Activated CD4-positive, CD25-positive, alpha-beta regulatory T cell treated with anti-CD3 and anti-CD28 coated beads, Interleukin-2, amount 50 U/mL, for 72 hours (primary cell): Measurements from ENCODE around the gene PHKB.
"Not testable (repeated sequence)": the region's sequence is repeated elsewhere in the genome, so short reads cannot be mapped to it uniquely, and the experiment has no call there.

Source experiments
- DNase-seq: peaks from one replicate; pipeline ENCODE4 v3.0.0; 2021

Gene PHKB

DNA sequence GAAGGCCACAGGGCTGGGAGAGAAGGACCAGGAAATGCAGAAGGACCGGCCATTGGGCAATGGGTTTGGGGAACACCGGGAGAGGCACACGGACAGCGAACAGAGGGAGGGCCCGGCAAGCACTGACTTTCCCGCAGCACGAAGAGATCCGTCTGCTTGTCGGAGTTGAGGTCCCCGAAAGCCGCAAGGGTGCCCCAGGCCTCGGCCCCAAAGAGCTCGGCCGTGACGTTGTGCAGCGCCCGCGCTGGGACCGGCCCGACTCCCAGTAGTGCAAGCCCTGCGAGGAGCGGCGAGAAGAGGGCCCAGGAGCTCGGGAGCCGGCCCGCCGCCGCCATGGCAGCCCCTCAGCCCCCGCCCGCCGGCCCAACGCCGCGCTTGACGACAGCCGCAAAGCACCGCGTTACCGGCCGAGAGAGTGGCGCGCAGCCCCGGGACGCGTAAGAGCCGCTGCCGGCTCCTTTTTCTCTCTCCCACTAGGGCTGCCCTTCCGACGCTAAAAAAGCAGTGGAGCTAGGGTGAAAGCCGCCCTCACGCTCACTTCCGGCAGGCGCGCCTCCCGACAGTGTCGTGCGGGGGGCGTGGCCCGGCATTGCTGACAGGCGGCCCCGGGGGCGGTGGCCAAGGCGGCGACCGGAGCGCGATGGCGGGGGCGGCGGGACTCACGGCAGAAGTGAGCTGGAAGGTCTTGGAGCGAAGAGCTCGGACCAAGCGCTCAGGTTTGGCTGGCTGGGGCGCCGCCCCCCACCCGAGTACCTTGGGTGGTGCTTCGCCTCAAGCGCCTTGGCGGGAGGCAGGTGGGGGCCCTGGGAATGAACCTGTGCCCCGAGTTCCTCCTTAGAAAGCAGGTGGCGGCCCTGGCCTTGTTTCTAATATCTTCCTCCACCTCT lies at the start of gene PHKB, which contains the start of gene ITFG1:
TSS of gene PHKB (plus strand) at position 621 of the 887 bp plus-strand sequence. CDS start at position 641, 20 bp downstream.
TSS of gene ITFG1 (minus strand) at position 353 of the 887 bp plus-strand sequence. CDS start at position 335, 18 bp downstream.
- DNase-seq, result peak; percentile 96

DNA sequence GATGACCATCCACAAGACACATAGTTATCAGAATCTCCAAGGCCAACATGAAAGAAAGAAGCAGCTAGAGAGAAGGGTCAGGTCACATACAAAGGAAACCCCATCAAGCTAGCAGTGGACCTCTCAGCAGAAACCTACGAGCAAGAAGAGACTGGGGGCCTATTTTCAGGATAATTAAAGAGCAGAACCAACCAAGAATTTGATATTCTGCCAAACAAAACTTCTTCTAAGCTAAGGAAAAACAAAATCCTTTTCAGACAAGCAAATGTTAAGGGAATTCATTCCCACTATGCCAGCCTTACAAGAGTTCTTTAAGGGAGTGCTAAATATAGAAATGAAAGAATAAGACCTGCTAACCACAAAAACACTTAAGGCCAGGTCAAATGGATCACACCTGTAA lies 48.1 kb upstream of the PHKB start:
- DNase-seq, result no peak

DNA sequence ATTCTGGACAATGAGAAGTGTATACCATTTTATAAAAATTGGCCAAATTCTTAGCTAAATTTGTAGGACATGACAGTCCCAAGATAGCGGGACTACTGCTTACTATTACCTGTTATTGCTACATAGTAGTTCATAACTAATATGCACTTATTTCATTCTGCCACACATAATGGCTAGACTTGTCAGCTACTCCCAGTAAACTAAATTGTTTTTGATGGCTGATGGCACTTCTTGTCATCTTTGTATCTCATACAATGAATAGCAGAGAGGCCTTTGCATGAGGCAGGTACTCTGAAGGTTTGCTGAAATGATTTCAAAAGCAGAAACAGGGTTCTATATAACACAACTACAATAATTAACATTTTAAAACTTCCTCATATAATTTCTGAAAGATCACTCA lies 44.3 kb upstream of the PHKB start:
- DNase-seq, result no peak

DNA sequence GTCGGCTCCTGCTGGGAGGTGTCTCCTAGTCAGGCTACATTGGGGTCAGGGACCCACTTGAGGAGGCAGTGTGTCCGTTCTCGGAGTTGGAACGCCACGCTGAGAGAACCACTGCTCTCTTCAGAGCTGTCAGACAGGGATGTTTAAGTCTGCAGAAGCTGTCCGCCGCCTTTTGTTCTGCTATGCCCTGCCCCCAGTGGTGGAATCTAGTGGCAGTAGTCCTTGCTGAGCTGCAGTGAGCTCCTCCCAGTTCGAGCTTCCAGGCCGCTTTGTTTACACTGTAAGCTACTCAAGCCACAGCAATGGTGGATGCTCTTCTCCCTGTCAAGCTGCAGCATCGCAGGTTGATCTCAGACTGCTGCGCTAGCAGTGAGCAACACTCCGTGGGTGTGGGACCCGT lies 36.3 kb upstream of the PHKB start:
- no peak for DNase-seq

DNA sequence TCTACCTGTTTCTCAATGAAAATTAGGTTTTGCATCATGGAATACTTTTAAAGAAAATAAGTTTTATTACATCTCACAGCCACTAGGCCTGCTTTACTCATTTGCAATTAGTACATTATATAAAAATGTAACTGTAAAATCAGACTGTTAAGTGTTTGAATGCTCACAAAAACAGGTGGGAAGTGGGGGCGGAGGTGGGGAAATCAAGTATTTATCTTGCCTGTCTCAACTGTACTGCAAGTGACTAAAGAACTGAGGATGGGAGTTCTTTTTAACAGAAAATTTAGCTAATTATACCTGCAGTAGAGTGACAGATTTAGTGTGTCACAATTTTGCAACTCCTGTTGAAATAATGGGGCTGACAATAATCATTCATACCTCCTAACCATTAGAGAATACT lies 34.3 kb upstream of the PHKB start:
- no peak for DNase-seq

DNA sequence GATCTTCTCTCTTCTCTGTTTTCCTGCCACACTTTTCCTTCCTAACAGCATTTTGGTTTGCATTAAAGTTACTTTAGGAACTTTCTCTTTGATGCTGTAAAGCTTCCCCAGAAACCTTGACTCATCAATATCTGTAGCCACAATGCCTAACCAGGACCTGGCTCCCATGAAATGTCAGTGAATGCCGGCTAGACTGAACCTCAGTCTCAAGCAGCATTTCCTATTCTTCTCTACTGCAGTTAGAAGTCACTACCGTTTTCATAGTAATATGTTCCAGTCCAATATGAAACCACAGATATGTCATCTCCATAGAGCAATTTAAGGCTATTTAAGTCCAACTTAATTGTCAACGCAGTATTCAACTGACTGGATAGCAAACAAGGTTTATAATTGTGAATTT lies 29.2 kb upstream of the PHKB start:
- no peak for DNase-seq

DNA sequence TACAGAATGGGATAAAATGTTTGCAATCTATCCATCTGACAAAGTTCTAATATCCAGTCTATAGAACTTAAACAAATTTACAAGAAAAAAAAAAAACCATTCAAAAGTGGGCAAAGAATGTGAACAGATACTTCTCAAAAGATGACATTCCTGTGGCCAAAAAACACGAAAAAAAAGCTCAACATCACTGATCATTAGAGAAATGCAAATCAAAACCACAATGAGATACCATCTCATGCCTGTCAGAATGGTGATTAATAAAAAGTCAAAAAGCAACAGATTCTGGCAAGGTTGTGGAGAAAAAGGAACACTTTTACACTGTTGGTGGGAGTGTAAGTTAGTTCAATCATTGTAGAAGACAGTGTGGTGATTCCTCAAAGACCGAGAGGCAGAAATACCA lies 26.9 kb upstream of the PHKB start:
- not testable (repeated sequence) for DNase-seq

DNA sequence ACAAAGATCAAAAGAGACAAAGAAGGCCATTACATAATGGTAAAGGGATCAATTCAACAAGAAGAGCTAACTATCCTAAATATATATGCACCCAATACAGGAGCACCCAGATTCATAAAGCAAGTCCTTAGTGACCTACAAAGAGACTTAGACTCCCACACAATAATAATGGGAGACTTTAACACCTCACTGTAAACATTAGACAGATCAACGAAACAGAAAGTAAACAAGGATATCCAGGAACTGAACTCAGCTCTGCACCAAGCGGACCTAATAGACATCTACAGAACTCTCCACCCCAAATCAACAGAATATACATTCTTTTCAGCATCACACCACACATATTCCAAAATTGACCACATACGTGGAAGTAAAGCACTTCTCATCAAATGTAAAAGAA lies 21.1 kb upstream of the PHKB start:
- DNase-seq, result not testable (repeated sequence)

DNA sequence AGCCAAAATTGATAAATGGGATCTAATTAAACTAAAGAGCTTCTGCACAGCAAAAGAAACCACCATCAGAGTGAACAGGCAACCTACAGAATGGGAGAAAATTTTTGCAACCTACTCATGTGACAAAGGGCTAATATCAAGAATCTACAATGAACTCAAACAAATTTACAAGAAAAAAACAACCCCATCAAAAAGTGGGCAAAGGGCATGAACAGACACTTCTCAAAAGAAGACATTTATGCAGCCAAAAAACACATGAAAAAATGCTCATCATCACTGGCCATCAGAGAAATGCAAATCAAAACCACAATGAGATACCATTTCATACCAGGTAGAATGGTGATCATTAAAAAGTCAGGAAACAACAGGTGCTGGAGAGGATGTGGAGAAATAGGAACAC lies 18.2 kb upstream of the PHKB start:
- DNase-seq, result not testable (repeated sequence)

DNA sequence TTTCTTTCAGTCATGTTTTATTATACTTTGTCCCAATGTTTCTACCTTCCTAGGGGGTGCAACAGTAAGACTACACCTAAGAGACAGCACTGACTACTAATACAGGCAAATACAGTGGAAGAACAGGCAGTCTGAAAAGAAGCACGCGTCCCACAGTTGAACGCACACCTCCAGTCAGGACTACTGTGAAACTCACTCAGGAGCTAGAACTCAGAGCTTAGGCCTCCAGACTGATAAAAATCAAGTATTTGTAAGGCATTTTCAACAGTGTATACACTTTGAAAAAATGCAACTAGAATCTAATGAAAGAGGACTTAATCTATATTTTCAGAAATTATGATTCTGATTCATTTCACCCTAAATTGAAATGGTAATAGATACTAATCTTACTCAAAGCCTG lies 14.7 kb upstream of the PHKB start:
- DNase-seq, result no peak

DNA sequence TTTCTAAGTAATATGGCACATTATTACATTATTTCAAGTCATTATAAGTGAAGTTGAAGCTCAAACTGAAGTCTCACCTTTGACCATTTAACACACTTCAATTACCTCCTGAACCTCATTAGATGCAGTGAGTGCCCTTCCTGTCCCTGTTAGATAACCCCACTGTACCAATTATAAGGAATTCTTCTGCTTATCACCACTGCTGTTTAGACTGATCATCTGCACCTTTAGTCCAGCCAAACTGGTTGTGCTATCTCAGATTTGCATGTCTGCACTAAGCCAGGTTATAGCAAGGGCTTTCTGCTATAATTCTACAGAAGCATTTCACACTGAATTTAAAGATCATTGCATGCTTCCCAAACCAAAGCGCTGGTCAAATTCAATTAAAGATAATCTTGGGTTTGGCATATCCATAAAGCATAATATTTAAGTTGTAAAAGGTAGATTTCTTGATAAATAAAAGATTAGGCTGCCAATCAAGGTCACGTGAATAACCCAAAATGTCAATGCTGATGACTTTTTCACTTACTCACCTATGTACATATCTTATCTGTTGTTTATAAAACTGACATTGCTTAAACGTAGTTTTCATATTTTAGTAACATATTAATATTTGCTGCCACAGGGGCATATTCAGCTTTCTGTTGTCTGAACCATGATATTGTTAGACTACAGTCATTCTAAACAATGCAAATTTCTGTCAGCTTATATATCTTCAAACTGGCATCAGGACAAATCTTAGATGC lies 12.1 kb upstream of the PHKB start:
- no peak for DNase-seq

DNA sequence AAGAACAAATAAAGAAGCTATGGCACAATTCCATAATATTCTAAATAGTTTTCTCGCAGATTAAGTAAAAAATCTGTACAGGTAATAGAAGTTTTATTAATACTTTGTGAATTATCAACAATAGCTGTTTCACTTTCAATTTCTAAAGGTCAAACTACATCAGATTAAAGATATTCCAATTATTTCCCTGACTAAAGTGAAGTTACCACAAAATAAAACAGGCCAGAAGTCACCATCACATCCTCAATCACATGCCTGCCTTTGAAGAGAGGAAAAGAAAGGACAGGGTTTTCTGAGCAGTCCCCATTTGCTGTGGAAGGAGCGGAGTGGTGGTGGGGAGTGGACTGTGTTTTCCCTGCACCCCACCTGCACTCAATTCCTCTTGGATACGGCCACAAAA lies 11.3 kb upstream of the PHKB start:
- no peak for DNase-seq

DNA sequence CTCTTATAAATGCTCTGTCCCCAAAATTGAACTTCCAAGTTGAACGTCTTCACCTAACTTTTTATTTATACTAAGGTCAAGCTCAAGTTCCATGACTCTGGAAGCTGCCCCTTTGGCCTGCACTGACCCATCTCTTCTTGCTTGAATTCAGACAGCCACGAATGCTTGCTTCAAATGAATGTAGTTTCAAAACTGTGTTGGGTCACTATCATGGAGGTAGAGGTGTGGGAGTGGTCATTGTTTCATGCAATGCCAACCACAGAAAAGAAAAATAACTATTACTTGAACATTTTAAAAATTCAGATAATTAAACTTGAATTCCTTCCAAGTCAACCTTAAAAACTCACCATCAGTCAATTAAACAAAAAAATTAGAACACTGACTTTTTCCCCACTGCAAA lies 2.8 kb upstream of the PHKB start:
- no peak for DNase-seq

DNA sequence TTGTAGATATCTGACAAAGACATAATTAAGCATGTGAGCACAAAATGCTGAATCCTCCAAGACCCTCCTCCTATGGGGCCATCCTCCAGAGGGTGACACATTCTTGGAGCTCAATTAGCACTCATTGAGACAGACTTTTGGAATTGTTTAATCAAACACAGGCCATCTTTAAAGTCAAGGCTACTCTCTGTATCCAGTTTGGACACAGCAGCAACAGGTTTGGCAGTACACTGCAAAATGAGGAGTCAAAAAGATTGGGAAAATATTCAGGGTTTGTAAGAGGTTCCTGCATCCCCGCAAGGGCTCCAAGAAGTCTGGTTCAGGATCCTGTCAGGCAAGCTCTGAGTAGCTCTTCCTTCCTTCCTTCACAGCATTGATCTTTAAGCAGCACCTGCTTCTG lies 1.5 kb upstream of the PHKB start:
- DNase-seq, result no peak

DNA sequence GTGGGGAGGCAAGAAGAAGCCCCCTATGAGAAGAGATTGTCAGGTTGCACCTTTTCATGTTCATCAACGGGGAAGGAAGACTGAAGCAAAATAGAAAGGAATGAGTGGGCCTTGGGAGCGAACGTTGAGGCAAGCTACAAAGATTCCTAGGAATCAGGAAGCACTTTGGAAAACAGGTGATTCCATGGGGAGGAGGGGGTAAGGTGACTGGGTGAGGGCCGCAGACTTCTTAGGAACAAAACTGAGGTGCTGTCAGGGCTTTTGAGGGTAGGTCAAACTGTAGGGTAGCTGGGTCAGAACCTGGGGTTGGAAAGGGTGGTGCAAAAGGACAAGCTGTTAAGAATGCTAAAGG lies 796 bp upstream of the PHKB start:
- no peak for DNase-seq

DNA sequence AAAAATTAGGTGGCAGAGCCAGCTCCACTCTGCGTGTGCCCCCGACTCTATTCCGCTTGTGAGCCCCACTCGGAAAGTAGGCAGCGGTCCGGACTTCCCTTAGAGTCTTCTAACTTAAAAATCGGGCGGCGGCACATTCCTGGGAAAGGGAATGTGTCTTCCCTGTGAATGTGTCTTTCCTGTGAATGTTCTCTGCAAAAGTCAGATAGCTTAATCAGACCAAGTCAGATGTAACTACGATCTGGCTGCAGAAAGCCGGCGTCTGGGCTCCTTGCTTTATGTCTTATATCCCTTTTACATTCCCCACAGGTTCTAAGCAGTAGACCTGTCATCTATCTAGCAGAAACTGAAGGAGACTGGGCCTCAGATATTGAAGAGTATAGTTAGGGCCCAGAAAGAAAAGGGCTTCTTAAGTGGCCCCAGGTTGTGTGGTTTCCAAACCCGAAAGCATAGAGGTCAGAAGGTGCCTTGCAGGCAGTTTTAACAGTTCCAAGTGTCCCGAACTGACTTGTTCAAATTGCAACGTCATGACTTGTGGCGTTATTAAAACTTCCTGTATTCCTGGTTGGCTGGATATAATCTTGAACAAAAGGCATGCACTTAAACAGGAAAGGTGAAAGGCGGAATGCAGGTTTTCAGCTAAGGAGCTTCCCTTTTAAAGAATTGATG lies 601 bp downstream of the PHKB start:
- DNase-seq, result no peak

DNA sequence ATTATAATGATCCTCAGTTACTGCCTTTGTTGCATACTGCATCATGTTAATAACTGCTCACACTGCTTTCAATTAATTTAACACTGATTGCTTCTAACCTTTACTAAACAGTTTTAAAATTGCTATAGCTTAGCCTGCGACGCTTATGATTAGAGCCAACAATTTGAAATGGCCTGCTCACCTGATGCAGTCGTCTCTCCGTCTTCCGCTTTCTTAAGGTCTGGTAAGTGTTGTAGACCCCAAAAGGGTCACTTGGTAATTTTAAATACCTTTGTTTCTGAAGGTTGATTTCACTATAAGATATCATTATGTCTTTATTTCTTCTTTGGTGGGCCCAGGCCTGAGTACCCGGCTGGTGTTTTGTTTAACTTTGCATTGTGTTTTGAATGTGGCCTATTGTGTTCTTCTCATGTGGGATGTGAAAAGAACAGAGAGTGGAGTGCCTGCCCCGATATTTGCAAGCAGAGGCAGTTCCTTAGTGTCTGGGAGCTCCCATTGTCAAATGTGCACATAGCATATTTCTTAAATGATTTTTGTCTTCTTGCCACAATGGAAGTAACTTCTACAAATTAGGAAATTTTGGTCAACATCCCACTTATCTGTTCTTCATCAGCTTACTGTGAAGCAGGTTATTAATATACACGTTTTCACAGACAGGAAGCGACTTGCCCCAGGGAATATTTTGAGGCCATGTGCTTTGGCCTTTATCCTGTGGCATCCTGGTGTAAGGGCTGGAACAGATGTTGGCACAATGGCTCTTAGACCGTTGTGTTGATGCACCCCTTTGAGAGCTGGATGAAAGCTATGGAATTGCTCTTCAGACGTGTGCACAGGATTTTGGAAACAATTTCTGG lies 2.9 kb downstream of the PHKB start:
- no peak for DNase-seq

DNA sequence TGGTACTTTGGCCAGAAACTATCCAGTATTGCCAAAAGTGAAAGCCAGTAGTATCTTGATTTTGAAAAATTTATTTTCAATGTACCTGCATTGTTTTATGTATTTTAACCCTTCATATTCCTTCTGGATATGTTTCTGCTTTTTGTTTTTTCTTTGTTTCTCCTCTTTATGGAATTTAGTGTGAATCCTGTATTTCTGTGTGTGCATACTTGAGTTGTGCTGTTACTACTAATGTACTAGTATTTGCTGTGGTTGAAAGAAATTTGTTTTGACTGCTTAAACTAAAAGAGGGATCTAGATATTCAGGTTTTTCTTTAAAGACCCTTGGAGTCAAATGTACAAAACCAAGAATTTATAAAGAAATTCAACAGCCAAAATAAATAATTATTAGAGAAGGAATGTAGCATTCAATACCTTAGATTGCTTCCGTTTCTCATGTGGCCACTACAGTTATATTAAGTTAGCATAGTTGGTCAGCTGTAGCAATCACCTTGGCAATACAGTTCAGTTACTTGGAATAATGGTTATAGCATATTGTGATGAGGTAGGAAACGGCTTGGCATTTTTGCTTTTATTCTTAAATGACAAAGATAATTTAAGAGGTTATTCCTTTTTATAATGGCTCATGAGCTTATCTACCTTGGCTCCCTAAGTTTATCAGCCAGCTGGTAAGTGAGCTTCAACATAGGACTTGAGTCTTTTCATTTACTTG lies 4.9 kb downstream of the PHKB start:
- DNase-seq, result no peak

DNA sequence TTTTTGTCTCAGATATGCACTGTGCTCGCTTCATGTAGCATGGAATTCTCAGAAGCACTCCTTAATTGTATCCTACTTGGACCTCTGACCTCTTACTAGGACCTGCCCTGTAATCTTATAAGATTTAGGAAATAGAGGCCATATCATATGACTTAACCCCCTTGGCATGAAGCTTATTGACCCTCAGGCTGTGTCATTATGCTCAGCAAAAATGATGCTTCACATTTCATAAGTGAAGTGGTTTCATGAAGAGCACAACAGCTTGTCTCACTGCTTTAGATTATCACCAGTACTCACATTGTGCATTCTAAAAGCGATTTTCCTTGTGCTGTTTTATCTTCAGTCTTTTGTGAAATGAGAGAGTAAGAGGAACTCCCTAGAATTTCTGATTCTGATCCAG lies 6.4 kb downstream of the PHKB start:
- DNase-seq, result no peak

DNA sequence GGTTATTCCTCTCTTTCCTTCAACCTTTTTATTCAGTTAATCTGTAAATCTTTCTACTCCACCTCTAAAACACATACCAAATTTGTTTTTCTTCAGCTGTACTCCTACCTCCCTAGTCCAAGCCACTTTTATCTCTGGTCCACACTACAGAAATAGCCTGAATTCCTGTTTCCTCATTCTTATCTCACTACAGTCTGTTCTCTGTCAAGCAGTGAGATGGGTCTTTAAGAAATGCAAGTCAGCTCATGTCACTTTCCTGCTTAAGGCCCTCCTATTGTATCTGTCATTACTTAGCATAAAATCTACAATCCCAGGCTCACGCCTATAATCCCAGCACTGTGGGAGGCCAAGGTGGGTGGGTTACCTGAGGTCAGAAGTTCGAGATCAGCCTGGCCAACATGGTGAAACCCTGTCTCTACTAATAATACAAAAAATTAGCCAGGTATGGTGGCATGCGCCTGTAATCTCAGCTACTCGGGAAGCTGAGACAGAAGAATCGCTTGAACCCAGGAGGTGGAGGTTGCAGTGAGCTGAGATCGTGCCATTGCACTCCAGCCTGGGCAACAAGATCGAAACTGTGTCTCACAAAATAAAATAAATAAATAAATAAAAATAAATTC lies 7.0 kb downstream of the PHKB start:
- DNase-seq, result not testable (repeated sequence)

DNA sequence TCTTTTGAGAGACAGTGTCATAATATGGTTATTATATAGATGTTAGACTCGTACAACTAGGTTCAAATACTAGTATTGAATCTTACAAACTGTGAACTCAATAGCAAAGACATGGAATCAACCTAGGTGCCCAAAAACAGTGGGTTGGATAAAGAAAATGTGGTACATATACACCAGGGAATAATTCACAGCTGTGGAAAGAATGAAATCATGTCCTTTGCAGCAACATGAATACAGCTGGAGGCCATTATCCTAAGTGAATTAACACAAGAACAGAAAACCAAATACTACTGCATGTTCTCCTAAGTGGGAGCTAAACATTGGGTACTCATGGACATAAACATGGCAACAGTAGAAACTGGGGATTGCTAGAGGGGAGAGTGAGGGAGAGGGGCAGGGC lies 8.1 kb downstream of the PHKB start:
- DNase-seq, result no peak

DNA sequence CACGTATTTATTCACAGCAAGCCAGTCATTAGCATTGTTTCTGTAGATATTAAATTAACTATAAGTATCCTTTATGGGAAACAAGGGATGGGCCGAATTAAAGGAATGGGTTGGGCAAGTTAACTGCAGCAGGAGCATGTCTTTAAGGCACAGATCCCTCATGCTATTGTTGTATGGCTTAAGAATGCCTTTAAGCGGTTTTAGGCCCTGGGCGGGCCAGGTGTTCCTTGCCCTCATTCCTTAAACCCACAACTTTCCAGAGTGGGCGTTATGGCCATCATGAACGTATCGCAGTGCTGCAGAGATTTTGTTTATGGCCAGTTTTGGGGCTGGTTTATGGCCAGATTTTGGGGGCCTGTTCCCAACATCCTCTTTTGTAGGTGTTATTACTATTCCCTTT lies 9.1 kb downstream of the PHKB start:
- no peak for DNase-seq
